ENCODE results near the gene SLC41A3. TPM values are rescaled to one million over a fixed set of nuclear protein-coding genes. Genes with fewer than 3 reads are reported as not detected.

The SLC41A3 gene
- 35.2 and 41.2 TPM in 2 replicates for total RNA-seq

GRCh38 chr3:126083913-126084767 lies at the start of gene SLC41A3:
SLC41A3 (minus strand) TSS chr3:126084124; CDS start chr3:126068219, 15,905 bp downstream.

GRCh38 chr3:125968701-125969592 lies 115.0 kb downstream of the SLC41A3 start, which contains the start of gene ROPN1B:
ROPN1B (plus strand) TSS chr3:125969178; CDS start chr3:125972055, 2,877 bp downstream.

Small RNA genes lying within 50 kb of the gene (small RNA-seq; reads per million reads assigned to genes)
- not detected for gene AC092903.1

Other genes starting within 250 kb of the SLC41A3 start
- gene ROPN1B, start 114.9 kb downstream of the SLC41A3 start, total RNA-seq = not detected in 2 replicates
- 0.16 TPM in 1 of 2 replicates, not detected in the other for gene ALDH1L1, start 96.5 kb upstream of the SLC41A3 start, total RNA-seq